ENCODE measurements around the gene ADPRS.

ADPRS gene

GRCh38 chr1:36080236-36080635 lies 8.5 kb upstream of the ADPRS start:
- no peaks in the 10 kb centered on the region for H3K9me3 ChIP-seq (ENCODE audit: control insufficient read depth in 1 of 2, low read length in 2 of 2)
- no peak overlapping the region for H3K4me3 ChIP-seq (ENCODE audit: low read depth in 1 of 2, low read length in 2 of 2)
- no peak overlapping the region for H3K27ac ChIP-seq (ENCODE audit: low read depth, low read length)
- H3K9ac ChIP-seq (ENCODE audit: low read depth in 1 of 2, low read length in 2 of 2), result no peak overlapping the region
- H3K27me3 ChIP-seq (ENCODE audit: control insufficient read depth in 1 of 2, insufficient read depth in 2 of 2, low read length in 2 of 2), result peaks cover 9 to 15% of the 10 kb centered on the region in 2 donors
- no peaks in the 10 kb centered on the region for H3K4me1 ChIP-seq (ENCODE audit: control insufficient read depth in 1 of 2, insufficient read depth in 2 of 2, low read length in 2 of 2)
- no peaks in the 10 kb centered on the region for H3K36me3 ChIP-seq (ENCODE audit: control insufficient read depth in 1 of 2, insufficient read depth in 2 of 2, low read length in 2 of 2)

GRCh38 chr1:36080801-36081200 lies 7.9 kb upstream of the ADPRS start:
- no peaks in the 10 kb centered on the region for H3K36me3 ChIP-seq (ENCODE audit: control insufficient read depth in 1 of 2, insufficient read depth in 2 of 2, low read length in 2 of 2)
- H3K4me3 ChIP-seq (ENCODE audit: low read depth in 1 of 2, low read length in 2 of 2), result no peak overlapping the region
- no peak overlapping the region for H3K27ac ChIP-seq (ENCODE audit: low read depth, low read length)
- no peak overlapping the region for H3K9ac ChIP-seq (ENCODE audit: low read depth in 1 of 2, low read length in 2 of 2)
- peaks cover 9 to 15% of the 10 kb centered on the region in 2 donors for H3K27me3 ChIP-seq (ENCODE audit: control insufficient read depth in 1 of 2, insufficient read depth in 2 of 2, low read length in 2 of 2)
- no peaks in the 10 kb centered on the region for H3K4me1 ChIP-seq (ENCODE audit: control insufficient read depth in 1 of 2, insufficient read depth in 2 of 2, low read length in 2 of 2)
- H3K9me3 ChIP-seq (ENCODE audit: control insufficient read depth in 1 of 2, low read length in 2 of 2), result no peaks in the 10 kb centered on the region

- no peak overlapping the region for H3K27ac ChIP-seq (ENCODE audit: low read depth, low read length)
- H3K9me3 ChIP-seq (ENCODE audit: control insufficient read depth in 1 of 2, low read length in 2 of 2), result no peaks in the 10 kb centered on the region
- H3K4me1 ChIP-seq (ENCODE audit: control insufficient read depth in 1 of 2, insufficient read depth in 2 of 2, low read length in 2 of 2), result no peaks in the 10 kb centered on the region
- H3K27me3 ChIP-seq (ENCODE audit: control insufficient read depth in 1 of 2, insufficient read depth in 2 of 2, low read length in 2 of 2), result peaks cover 9 to 15% of the 10 kb centered on the region in 2 donors
- H3K4me3 ChIP-seq (ENCODE audit: low read depth in 1 of 2, low read length in 2 of 2), result no peak overlapping the region
- no peak overlapping the region for H3K9ac ChIP-seq (ENCODE audit: low read depth in 1 of 2, low read length in 2 of 2)
- no peaks in the 10 kb centered on the region for H3K36me3 ChIP-seq (ENCODE audit: control insufficient read depth in 1 of 2, insufficient read depth in 2 of 2, low read length in 2 of 2)
Observed at GRCh38 chr1:36081926-36082485, 6.7 kb upstream of the ADPRS start.

- Histone ChIP-seq H3K27me3 (ENCODE audit: control insufficient read depth in 1 of 2, insufficient read depth in 2 of 2, low read length in 2 of 2) (peaks cover 9 to 15% of the 10 kb centered on the region in 2 donors), H3K4me1 (ENCODE audit: control insufficient read depth in 1 of 2, insufficient read depth in 2 of 2, low read length in 2 of 2) (peaks cover 0 to 2% of the 10 kb centered on the region in 2 donors), H3K27ac (ENCODE audit: low read depth, low read length) (no peak overlapping the region), H3K36me3 (ENCODE audit: control insufficient read depth in 1 of 2, insufficient read depth in 2 of 2, low read length in 2 of 2) (no peaks in the 10 kb centered on the region), H3K9me3 (ENCODE audit: control insufficient read depth in 1 of 2, low read length in 2 of 2) (no peaks in the 10 kb centered on the region), H3K4me3 (ENCODE audit: low read depth in 1 of 2, low read length in 2 of 2) (no peak overlapping the region), H3K9ac (ENCODE audit: low read depth in 1 of 2, low read length in 2 of 2) (no peak overlapping the region)
Observed at GRCh38 chr1:36083219-36083618, 5.5 kb upstream of the ADPRS start.

GRCh38 chr1:36083635-36084496 lies 4.8 kb upstream of the ADPRS start, which contains the start of gene TEKT2:
Gene TEKT2 (plus strand): TSS chr1:36084094. CDS start chr1:36084922, 828 bp downstream.
- Histone ChIP-seq H3K4me3 (ENCODE audit: low read depth in 1 of 2, low read length in 2 of 2) (peak within 1 kb of the TSS; percentile 51 to 57), H3K27me3 (ENCODE audit: control insufficient read depth in 1 of 2, insufficient read depth in 2 of 2, low read length in 2 of 2) (peaks cover 9 to 15% of the 10 kb centered on the region in 2 donors), H3K27ac (ENCODE audit: low read depth, low read length) (no peak within 1 kb of the TSS), H3K9ac (ENCODE audit: low read depth in 1 of 2, low read length in 2 of 2) (peak within 1 kb of the TSS in 1 of 2 donors; percentile 33), H3K9me3 (ENCODE audit: control insufficient read depth in 1 of 2, low read length in 2 of 2) (no peaks in the 10 kb centered on the region), H3K36me3 (ENCODE audit: control insufficient read depth in 1 of 2, insufficient read depth in 2 of 2, low read length in 2 of 2) (no peaks in the 10 kb centered on the region), H3K4me1 (ENCODE audit: control insufficient read depth in 1 of 2, insufficient read depth in 2 of 2, low read length in 2 of 2) (peaks cover 0 to 5% of the 10 kb centered on the region in 2 donors)

- Histone ChIP-seq H3K27me3 (ENCODE audit: control insufficient read depth in 1 of 2, insufficient read depth in 2 of 2, low read length in 2 of 2) (peaks cover 9 to 15% of the 10 kb centered on the region in 2 donors), H3K9me3 (ENCODE audit: control insufficient read depth in 1 of 2, low read length in 2 of 2) (no peaks in the 10 kb centered on the region), H3K4me1 (ENCODE audit: control insufficient read depth in 1 of 2, insufficient read depth in 2 of 2, low read length in 2 of 2) (peaks cover 3 to 10% of the 10 kb centered on the region in 2 donors), H3K4me3 (ENCODE audit: low read depth in 1 of 2, low read length in 2 of 2) (peak overlapping the region; percentile 51 to 57), H3K27ac (ENCODE audit: low read depth, low read length) (no peak overlapping the region), H3K9ac (ENCODE audit: low read depth in 1 of 2, low read length in 2 of 2) (peak overlapping the region in 1 of 2 donors; percentile 33), H3K36me3 (ENCODE audit: control insufficient read depth in 1 of 2, insufficient read depth in 2 of 2, low read length in 2 of 2) (no peaks in the 10 kb centered on the region)
Observed at GRCh38 chr1:36084497-36085115, 4.1 kb upstream of the ADPRS start.

GRCh38 chr1:36085126-36085525 lies 3.6 kb upstream of the ADPRS start:
- H3K27me3 ChIP-seq (ENCODE audit: control insufficient read depth in 1 of 2, insufficient read depth in 2 of 2, low read length in 2 of 2), result peaks cover 9 to 15% of the 10 kb centered on the region in 2 donors
- H3K9me3 ChIP-seq (ENCODE audit: control insufficient read depth in 1 of 2, low read length in 2 of 2), result no peaks in the 10 kb centered on the region
- H3K27ac ChIP-seq (ENCODE audit: low read depth, low read length), result no peak overlapping the region
- peaks cover 5 to 15% of the 10 kb centered on the region in 2 donors for H3K4me1 ChIP-seq (ENCODE audit: control insufficient read depth in 1 of 2, insufficient read depth in 2 of 2, low read length in 2 of 2)
- H3K9ac ChIP-seq (ENCODE audit: low read depth in 1 of 2, low read length in 2 of 2), result no peak overlapping the region
- no peak overlapping the region for H3K4me3 ChIP-seq (ENCODE audit: low read depth in 1 of 2, low read length in 2 of 2)
- no peaks in the 10 kb centered on the region for H3K36me3 ChIP-seq (ENCODE audit: control insufficient read depth in 1 of 2, insufficient read depth in 2 of 2, low read length in 2 of 2)

GRCh38 chr1:36085686-36086526 lies 2.8 kb upstream of the ADPRS start:
- no peaks in the 10 kb centered on the region for H3K36me3 ChIP-seq (ENCODE audit: control insufficient read depth in 1 of 2, insufficient read depth in 2 of 2, low read length in 2 of 2)
- H3K9ac ChIP-seq (ENCODE audit: low read depth in 1 of 2, low read length in 2 of 2), result no peak overlapping the region
- peaks cover 9 to 15% of the 10 kb centered on the region in 2 donors for H3K27me3 ChIP-seq (ENCODE audit: control insufficient read depth in 1 of 2, insufficient read depth in 2 of 2, low read length in 2 of 2)
- H3K9me3 ChIP-seq (ENCODE audit: control insufficient read depth in 1 of 2, low read length in 2 of 2), result no peaks in the 10 kb centered on the region
- no peak overlapping the region for H3K4me3 ChIP-seq (ENCODE audit: low read depth in 1 of 2, low read length in 2 of 2)
- no peak overlapping the region for H3K27ac ChIP-seq (ENCODE audit: low read depth, low read length)
- peaks cover 5 to 19% of the 10 kb centered on the region in 2 donors for H3K4me1 ChIP-seq (ENCODE audit: control insufficient read depth in 1 of 2, insufficient read depth in 2 of 2, low read length in 2 of 2)

- H3K36me3 ChIP-seq (ENCODE audit: control insufficient read depth in 1 of 2, insufficient read depth in 2 of 2, low read length in 2 of 2), result peaks cover 4 to 6% of the 10 kb centered on the region in 2 donors
- H3K9ac ChIP-seq (ENCODE audit: low read depth in 1 of 2, low read length in 2 of 2), result no peak overlapping the region
- H3K4me1 ChIP-seq (ENCODE audit: control insufficient read depth in 1 of 2, insufficient read depth in 2 of 2, low read length in 2 of 2), result peaks cover 5 to 22% of the 10 kb centered on the region in 2 donors
- H3K4me3 ChIP-seq (ENCODE audit: low read depth in 1 of 2, low read length in 2 of 2), result no peak overlapping the region
- H3K9me3 ChIP-seq (ENCODE audit: control insufficient read depth in 1 of 2, low read length in 2 of 2), result no peaks in the 10 kb centered on the region
- H3K27ac ChIP-seq (ENCODE audit: low read depth, low read length), result no peak overlapping the region
- H3K27me3 ChIP-seq (ENCODE audit: control insufficient read depth in 1 of 2, insufficient read depth in 2 of 2, low read length in 2 of 2), result peaks cover 9 to 15% of the 10 kb centered on the region in 2 donors
Observed at GRCh38 chr1:36086529-36087232, 2.0 kb upstream of the ADPRS start.

Data from duodenal mucosa (tissue), 2 donors.